CD4-positive, alpha-beta T cell (primary cell): Measurements from ENCODE around the gene SDK2. TPM values are rescaled to one million over a fixed set of nuclear protein-coding genes. Genes with fewer than 3 reads are reported as not detected.

Experiments used
- ATAC-seq: fragments of 200-7000 bp; cut with Tn5 transposase; one replicate; pipeline ENCODE4 v1.10.0; 2022; ENCODE audit warnings: mild to moderate bottlenecking; ENCODE audit not compliant: poor library complexity
- CTCF ChIA-PET: fragments of 350-600 bp; sonication (Branson Sonifier 250); formaldehyde crosslinking; loops from one replicate; lab custom pipeline; 2021; ENCODE audit warnings: antibody characterized with exemption, inconsistent platforms; lab: Charles Lee
- POLR2A ChIA-PET: fragments of 350-600 bp; sonication (Branson Sonifier 250); formaldehyde crosslinking; loops from one replicate; lab custom pipeline; 2021; ENCODE audit warnings: antibody characterized with exemption, inconsistent platforms; lab: Charles Lee
- DNase-seq, 14 experiments: peaks; one replicate each; pipeline ENCODE4 v3.0.0-alpha.2; 2013 to 2020; ENCODE audit warnings: mixed read lengths in 2 of 14
- H3K27ac ChIP-seq, 2 donors: one replicate each; pipeline versions ENCODE4 v1.5.1 to v1.7.0; 2013; ENCODE audit warnings: low read length in 2 of 2, low read depth in 1 of 2, mild to moderate bottlenecking in 1 of 2
- H3K27me3 ChIP-seq, 2 experiments: 1 replicate in 1 of 2; 2 replicates in 1 of 2; pipeline versions ENCODE4 v1.6.1 to v1.7.0; 2013; ENCODE audit warnings: low read length in 2 of 2, control low read depth in 1 of 2, mild to moderate bottlenecking in 1 of 2, moderate library complexity in 1 of 2; ENCODE audit not compliant: insufficient read depth in 2 of 2, control insufficient read depth in 1 of 2
- H3K36me3 ChIP-seq: one replicate; pipeline ENCODE4 v1.6.1; 2013; ENCODE audit warnings: low read length, control low read depth; ENCODE audit not compliant: insufficient read depth
- H3K4me1 ChIP-seq: one replicate; pipeline ENCODE4 v1.6.1; 2013; ENCODE audit warnings: low read length, control low read depth; ENCODE audit not compliant: insufficient read depth
- H3K4me3 ChIP-seq: one replicate; pipeline ENCODE4 v1.5.1; 2013; ENCODE audit warnings: mild to moderate bottlenecking, low read length, moderate library complexity
- H3K9me3 ChIP-seq, 2 experiments: 1 replicate in 1 of 2; 2 replicates in 1 of 2; pipeline versions ENCODE4 v1.6.1 to v1.7.0; 2013; ENCODE audit warnings: low read length in 2 of 2, mild to moderate bottlenecking in 2 of 2, control low read depth in 1 of 2, moderate library complexity in 1 of 2; ENCODE audit not compliant: control insufficient read depth in 1 of 2, insufficient read depth in 1 of 2
- H3K27ac Mint-ChIP-seq: one replicate; pipeline ENCODE4 v1.8.0; 2020; ENCODE audit warnings: mixed read lengths
- H3K27me3 Mint-ChIP-seq: one replicate; pipeline ENCODE4 v1.8.0; 2021; ENCODE audit warnings: mixed read lengths
- H3K36me3 Mint-ChIP-seq: one replicate; pipeline ENCODE4 v1.8.0; 2021; ENCODE audit warnings: low read depth, mixed read lengths
- H3K4me1 Mint-ChIP-seq: one replicate; pipeline ENCODE4 v1.8.0; 2021; ENCODE audit warnings: low read depth, mixed read lengths
- H3K4me3 Mint-ChIP-seq: one replicate; pipeline ENCODE4 v1.8.0; 2020; ENCODE audit warnings: mild to moderate bottlenecking, mixed read lengths
- H3K9me3 Mint-ChIP-seq: one replicate; pipeline ENCODE4 v1.8.0; 2020; ENCODE audit warnings: mixed read lengths
- intact Hi-C, 2 experiments: fragments of 100-400 bp; cut with DNase I in 1 of 2; cut with micrococcal nuclease in 1 of 2; formaldehyde crosslinking; loops; one replicate each; pipeline versions ENCODE4 v1.15.1 to v1.9.0; 2023 to 2025; cut with DNase I, micrococcal nuclease
- total RNA-seq, 174 experiments: library from RNA in 2 of 174; stranded (reverse) in 2 of 174; gene quantifications; one replicate each; pipeline ENCODE4 v1.2.3 and lab custom pipeline; 2021 to 2026
- TF ChIP-seq, protein P1 (sequence below): fragments of 200-600 bp; IDR thresholded peaks from one replicate; pipeline ENCODE4 v1.8.0; 2022; ENCODE audit warnings: antibody characterized with exemption, mild to moderate bottlenecking

SDK2 gene
- total RNA-seq, 2 experiments from 2014 or later: 8.1 to 8.2 TPM

DNA sequence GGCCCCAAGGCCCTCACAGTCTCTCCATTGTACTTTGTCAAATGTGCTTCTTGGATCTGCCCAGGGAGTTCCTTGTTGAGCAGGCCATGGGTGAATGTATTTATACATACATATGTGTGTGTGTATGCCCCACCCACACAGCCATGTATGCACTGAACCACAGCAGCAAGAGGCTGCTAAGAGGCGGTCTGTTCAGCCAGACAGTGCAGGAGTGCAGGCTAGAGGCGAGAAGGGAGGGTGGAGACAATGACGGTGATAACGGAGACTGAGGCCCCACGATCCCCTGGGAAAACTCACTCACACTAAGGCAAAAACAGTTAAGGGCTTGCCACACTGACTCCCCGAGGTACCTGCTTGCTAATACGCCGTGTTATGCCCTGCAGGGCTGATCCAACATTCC, 181.4 kb downstream of the SDK2 start:
- Histone ChIP-seq H3K9me3 (peaks cover 0 to 4% of the 10 kb centered on the region in 2 experiments), H3K4me1 (no peaks in the 10 kb centered on the region), H3K27me3 (no peaks in the 10 kb centered on the region), H3K36me3 (no peaks in the 10 kb centered on the region), H3K4me3 (no peak overlapping the region), H3K27ac (no peak overlapping the region)
- no peaks in the 10 kb centered on the region for H3K4me1 Mint-ChIP-seq
- ChIA-PET CTCF (no interaction called here), POLR2A (no interaction called here)
- H3K36me3 Mint-ChIP-seq: no peaks in the 10 kb centered on the region
- no peak overlapping the region for H3K27ac Mint-ChIP-seq
- no peak overlapping the region for H3K4me3 Mint-ChIP-seq
- intact Hi-C loops: no loop called here
- ATAC-seq (no peak), DNase-seq (no peak)
- H3K9me3 Mint-ChIP-seq: no peaks in the 10 kb centered on the region
- TF ChIP-seq, protein P1, sequence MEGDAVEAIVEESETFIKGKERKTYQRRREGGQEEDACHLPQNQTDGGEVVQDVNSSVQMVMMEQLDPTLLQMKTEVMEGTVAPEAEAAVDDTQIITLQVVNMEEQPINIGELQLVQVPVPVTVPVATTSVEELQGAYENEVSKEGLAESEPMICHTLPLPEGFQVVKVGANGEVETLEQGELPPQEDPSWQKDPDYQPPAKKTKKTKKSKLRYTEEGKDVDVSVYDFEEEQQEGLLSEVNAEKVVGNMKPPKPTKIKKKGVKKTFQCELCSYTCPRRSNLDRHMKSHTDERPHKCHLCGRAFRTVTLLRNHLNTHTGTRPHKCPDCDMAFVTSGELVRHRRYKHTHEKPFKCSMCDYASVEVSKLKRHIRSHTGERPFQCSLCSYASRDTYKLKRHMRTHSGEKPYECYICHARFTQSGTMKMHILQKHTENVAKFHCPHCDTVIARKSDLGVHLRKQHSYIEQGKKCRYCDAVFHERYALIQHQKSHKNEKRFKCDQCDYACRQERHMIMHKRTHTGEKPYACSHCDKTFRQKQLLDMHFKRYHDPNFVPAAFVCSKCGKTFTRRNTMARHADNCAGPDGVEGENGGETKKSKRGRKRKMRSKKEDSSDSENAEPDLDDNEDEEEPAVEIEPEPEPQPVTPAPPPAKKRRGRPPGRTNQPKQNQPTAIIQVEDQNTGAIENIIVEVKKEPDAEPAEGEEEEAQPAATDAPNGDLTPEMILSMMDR: no peak
- no peaks in the 10 kb centered on the region for H3K27me3 Mint-ChIP-seq

DNA sequence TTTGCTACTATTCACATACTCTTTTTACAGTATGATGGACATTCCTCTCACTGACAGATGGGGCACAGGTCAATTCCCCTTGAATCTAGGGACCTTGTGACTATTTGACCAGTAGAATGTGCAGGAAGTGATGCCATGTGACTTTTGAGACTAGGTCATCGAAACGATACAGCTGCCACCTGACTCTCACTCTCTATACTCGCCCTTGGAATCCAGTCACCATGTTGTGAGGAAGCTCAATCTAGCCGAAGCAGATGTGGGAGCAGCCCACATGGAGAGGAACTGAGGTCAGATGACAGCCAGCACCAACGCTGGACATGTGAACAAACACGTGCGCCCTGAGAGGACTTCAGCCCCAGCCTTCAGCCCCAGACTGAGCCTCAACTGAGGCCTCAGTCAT, 184.3 kb downstream of the SDK2 start:
- ATAC-seq (no peak), DNase-seq (no peak)
- Histone ChIP-seq H3K27ac (no peak overlapping the region), H3K4me3 (no peak overlapping the region), H3K4me1 (no peaks in the 10 kb centered on the region), H3K9me3 (peaks cover 0 to 4% of the 10 kb centered on the region in 2 experiments), H3K27me3 (no peaks in the 10 kb centered on the region), H3K36me3 (no peaks in the 10 kb centered on the region)
- no peaks in the 10 kb centered on the region for H3K9me3 Mint-ChIP-seq
- H3K27ac Mint-ChIP-seq: no peak overlapping the region
- intact Hi-C loops: no loop called here
- CTCF ChIA-PET: no interaction called here
- TF ChIP-seq, protein P1: no peak
- POLR2A ChIA-PET: no interaction called here
- no peak overlapping the region for H3K4me3 Mint-ChIP-seq
- H3K36me3 Mint-ChIP-seq: peaks cover 11% of the 10 kb centered on the region
- H3K4me1 Mint-ChIP-seq: no peaks in the 10 kb centered on the region
- no peaks in the 10 kb centered on the region for H3K27me3 Mint-ChIP-seq

DNA sequence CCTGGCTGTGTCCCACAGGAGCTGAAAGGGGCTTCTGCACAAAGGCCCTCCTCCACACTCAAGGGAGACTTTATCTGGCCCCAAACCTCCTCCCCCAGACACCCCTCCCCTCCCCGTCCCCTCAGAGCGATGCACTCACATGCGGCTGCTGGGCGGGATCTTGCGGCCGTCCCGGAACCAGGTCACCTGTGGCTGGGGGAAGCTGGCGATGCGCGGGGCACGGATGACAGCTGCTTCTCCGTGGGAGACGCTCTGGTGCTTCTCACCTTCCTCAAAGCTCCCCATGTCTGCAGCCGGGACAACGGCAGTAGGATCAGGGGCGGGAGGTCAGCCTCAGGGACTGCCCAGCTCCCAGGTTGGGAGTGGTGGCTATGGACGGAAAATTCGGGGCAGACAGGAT, 188.5 kb downstream of the SDK2 start:
- CTCF ChIA-PET: no interaction called here
- no peak overlapping the region for H3K4me3 ChIP-seq
- ATAC-seq: no peak
- Mint-ChIP-seq H3K27me3 (no peaks in the 10 kb centered on the region), H3K4me3 (no peak overlapping the region), H3K4me1 (no peaks in the 10 kb centered on the region), H3K9me3 (no peaks in the 10 kb centered on the region), H3K27ac (no peak overlapping the region), H3K36me3 (peaks cover 23% of the 10 kb centered on the region)
- no peaks in the 10 kb centered on the region for H3K27me3 ChIP-seq
- DNase-seq: no peak
- H3K9me3 ChIP-seq: peaks cover 0 to 4% of the 10 kb centered on the region in 2 experiments
- no peak overlapping the region for H3K27ac ChIP-seq
- H3K36me3 ChIP-seq: no peaks in the 10 kb centered on the region
- TF ChIP-seq, protein P1: no peak
- POLR2A ChIA-PET: no interaction called here
- H3K4me1 ChIP-seq: no peaks in the 10 kb centered on the region
- intact Hi-C loops: no loop called here
